ENCODE results near the gene VMAC. TPM values are rescaled to one million over a fixed set of nuclear protein-coding genes. Genes with fewer than 3 reads are reported as not detected.

VMAC gene
- total RNA-seq, 2 donors from 2014 or later = 5.9 TPM

DNA sequence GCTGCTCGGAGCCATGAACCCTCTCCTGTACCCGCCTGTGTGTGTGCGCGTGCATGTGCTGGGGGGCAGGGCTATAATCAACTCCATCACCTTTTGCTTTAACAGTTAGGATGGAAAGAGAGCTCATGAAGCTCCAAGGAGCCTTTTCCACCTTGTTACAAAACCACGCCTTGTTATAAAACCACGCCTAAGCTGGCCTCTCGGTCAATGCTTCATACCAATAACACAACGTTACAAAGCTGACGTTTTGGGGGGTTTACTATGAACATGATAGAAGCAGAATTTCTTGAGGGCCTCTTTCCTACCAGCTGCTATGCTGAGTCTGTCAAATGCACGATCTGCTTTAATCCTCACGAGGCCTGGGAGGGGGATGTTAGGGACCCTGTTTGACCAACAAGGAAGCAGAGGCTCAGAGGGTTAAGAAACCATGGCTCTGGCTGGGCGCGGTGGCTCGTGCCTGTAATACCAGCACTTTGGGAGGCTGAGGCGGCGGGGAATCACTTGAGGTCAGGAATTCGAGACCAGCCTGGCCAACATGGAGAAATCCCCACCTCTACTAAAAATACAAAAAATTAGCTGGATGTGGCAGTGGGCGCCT is 21.3 kb downstream of the VMAC start:
- WGBS, 2 experiments (ENCODE audit: insufficient coverage in 1 of 2, insufficient read length in 1 of 2) = 93 to 94% methylated on average over 5 to 18 of the region's 18 CpGs
- Histone ChIP-seq H3K27ac (ENCODE audit: low read depth, low read length) (no peak overlapping the region), H3K36me3 (ENCODE audit: control insufficient read depth, insufficient read depth, low read length) (peaks cover 83% of the 10 kb centered on the region), H3K27me3 (ENCODE audit: control insufficient read depth, insufficient read depth, low read length, poor library complexity, severe bottlenecking) (no peaks in the 10 kb centered on the region), H3K9ac (ENCODE audit: extremely low read depth, low read length, poor library complexity, severe bottlenecking) (no peak overlapping the region), H3K4me1 (ENCODE audit: control insufficient read depth, insufficient read depth, low read length) (no peaks in the 10 kb centered on the region), H3K4me3 (ENCODE audit: low read length) (no peak overlapping the region), H3K9me3 (ENCODE audit: control insufficient read depth, low read length) (no peaks in the 10 kb centered on the region)
- Mint-ChIP-seq H3K4me1 (no peaks in the 10 kb centered on the region), H3K27me3 (ENCODE audit: insufficient read depth) (no peaks in the 10 kb centered on the region), H3K9me3 (no peaks in the 10 kb centered on the region), H3K4me3 (no peak overlapping the region), H3K36me3 (ENCODE audit: low read depth) (peaks cover 83% of the 10 kb centered on the region), H3K27ac (no peak overlapping the region)
- TF ChIP-seq, protein P1, sequence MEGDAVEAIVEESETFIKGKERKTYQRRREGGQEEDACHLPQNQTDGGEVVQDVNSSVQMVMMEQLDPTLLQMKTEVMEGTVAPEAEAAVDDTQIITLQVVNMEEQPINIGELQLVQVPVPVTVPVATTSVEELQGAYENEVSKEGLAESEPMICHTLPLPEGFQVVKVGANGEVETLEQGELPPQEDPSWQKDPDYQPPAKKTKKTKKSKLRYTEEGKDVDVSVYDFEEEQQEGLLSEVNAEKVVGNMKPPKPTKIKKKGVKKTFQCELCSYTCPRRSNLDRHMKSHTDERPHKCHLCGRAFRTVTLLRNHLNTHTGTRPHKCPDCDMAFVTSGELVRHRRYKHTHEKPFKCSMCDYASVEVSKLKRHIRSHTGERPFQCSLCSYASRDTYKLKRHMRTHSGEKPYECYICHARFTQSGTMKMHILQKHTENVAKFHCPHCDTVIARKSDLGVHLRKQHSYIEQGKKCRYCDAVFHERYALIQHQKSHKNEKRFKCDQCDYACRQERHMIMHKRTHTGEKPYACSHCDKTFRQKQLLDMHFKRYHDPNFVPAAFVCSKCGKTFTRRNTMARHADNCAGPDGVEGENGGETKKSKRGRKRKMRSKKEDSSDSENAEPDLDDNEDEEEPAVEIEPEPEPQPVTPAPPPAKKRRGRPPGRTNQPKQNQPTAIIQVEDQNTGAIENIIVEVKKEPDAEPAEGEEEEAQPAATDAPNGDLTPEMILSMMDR (conservative IDR thresholded peaks at IDR 0.05) = no peak
- no peak for DNase-seq

DNA sequence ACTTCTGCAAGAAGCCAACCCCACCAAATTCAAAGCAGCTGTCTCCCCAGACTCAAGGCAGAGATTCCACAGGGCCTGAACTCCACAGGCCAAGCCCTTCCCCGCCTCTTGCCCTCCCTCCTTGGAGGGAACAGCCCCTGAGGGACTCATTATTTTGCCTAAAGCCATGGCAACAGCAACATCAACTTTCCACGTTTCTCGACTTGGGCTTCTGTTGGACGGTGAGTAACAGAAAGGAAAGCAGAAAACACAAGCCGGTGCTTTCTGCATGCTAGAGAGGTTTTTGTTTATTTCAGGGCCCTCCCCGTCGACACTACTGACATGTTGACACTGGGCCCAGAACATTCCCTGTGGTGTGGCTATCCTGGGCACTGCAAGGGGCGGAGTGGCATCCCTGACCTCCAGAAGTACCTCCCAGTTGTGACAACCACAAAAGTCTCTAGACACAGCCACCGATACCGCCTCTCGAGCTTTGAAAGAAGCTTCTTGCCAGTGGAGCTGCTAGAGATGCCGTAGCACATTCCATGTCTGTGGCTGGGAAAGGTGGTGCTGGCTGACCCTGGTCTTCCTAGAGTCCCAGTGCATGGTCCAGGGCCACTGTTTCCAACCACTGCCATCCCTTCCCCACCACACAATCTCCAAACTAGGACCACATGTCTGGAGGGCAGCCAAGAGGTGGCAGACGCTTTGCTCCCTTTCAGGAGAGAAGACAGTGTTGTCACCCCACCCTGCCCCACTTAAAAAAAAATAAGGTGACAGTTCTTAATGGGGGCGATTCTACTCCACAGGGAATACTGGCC is 22.2 kb downstream of the VMAC start:
- Histone ChIP-seq H3K36me3 (ENCODE audit: control insufficient read depth, insufficient read depth, low read length) (peaks cover 85% of the 10 kb centered on the region), H3K4me1 (ENCODE audit: control insufficient read depth, insufficient read depth, low read length) (no peaks in the 10 kb centered on the region), H3K9me3 (ENCODE audit: control insufficient read depth, low read length) (no peaks in the 10 kb centered on the region), H3K4me3 (ENCODE audit: low read length) (no peak overlapping the region), H3K27me3 (ENCODE audit: control insufficient read depth, insufficient read depth, low read length, poor library complexity, severe bottlenecking) (no peaks in the 10 kb centered on the region), H3K9ac (ENCODE audit: extremely low read depth, low read length, poor library complexity, severe bottlenecking) (no peak overlapping the region), H3K27ac (ENCODE audit: low read depth, low read length) (no peak overlapping the region)
- H3K4me1 Mint-ChIP-seq = no peaks in the 10 kb centered on the region
- H3K27ac Mint-ChIP-seq = no peak overlapping the region
- H3K4me3 Mint-ChIP-seq = no peak overlapping the region
- H3K27me3 Mint-ChIP-seq (ENCODE audit: insufficient read depth) = no peaks in the 10 kb centered on the region
- WGBS, 2 experiments (ENCODE audit: insufficient coverage in 1 of 2, insufficient read length in 1 of 2) = 94 to 95% methylated on average over 9 to 14 of the region's 14 CpGs
- TF ChIP-seq, protein P1 (conservative IDR thresholded peaks at IDR 0.05) = no peak
- peaks cover 85% of the 10 kb centered on the region for H3K36me3 Mint-ChIP-seq (ENCODE audit: low read depth)
- DNase-seq = no peak
- H3K9me3 Mint-ChIP-seq = no peaks in the 10 kb centered on the region

DNA sequence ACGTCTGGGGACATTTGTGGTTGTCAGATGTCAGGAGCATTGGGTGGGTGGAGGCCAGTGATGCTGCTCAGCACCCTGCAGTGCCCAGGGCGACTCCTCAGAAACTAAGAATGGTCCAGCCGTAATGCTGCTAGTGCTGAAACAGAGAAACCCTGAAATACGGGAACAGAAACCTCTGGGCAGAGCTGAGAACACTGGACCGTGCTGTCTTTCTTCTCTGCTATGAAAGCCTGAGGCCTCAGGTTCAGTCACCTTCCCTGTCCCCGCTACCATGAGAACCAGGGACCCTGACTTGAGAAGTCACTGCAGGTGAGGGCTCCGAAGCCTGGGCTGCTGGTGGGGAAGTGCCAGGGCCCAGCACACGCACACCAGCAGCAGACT is 22.8 kb downstream of the VMAC start:
- no peaks in the 10 kb centered on the region for H3K4me1 ChIP-seq (ENCODE audit: control insufficient read depth, insufficient read depth, low read length)
- Mint-ChIP-seq H3K27ac (no peak overlapping the region), H3K36me3 (ENCODE audit: low read depth) (peaks cover 85% of the 10 kb centered on the region), H3K9me3 (no peaks in the 10 kb centered on the region), H3K27me3 (ENCODE audit: insufficient read depth) (no peaks in the 10 kb centered on the region), H3K4me1 (no peaks in the 10 kb centered on the region), H3K4me3 (no peak overlapping the region)
- no peak overlapping the region for H3K4me3 ChIP-seq (ENCODE audit: low read length)
- H3K9me3 ChIP-seq (ENCODE audit: control insufficient read depth, low read length) = no peaks in the 10 kb centered on the region
- 93 to 96% methylated on average over 5 to 8 of the region's 8 CpGs for WGBS, 2 experiments (ENCODE audit: insufficient coverage in 1 of 2, insufficient read length in 1 of 2)
- TF ChIP-seq, protein P1 (conservative IDR thresholded peaks at IDR 0.05) = no peak
- no peak for DNase-seq
- no peaks in the 10 kb centered on the region for H3K27me3 ChIP-seq (ENCODE audit: control insufficient read depth, insufficient read depth, low read length, poor library complexity, severe bottlenecking)
- peaks cover 89% of the 10 kb centered on the region for H3K36me3 ChIP-seq (ENCODE audit: control insufficient read depth, insufficient read depth, low read length)
- H3K27ac ChIP-seq (ENCODE audit: low read depth, low read length) = no peak overlapping the region
- H3K9ac ChIP-seq (ENCODE audit: extremely low read depth, low read length, poor library complexity, severe bottlenecking) = no peak overlapping the region
